ENCODE measurements around the gene TPP2. TPM values are rescaled to one million over a fixed set of nuclear protein-coding genes. Genes with fewer than 3 reads are reported as not detected.

Gene TPP2
- total RNA-seq, 1 experiment from 2014 or later: 31.6 TPM

GRCh38 chr13:102610296-102610895 lies 13.6 kb downstream of the TPP2 start:
- Histone ChIP-seq H3K36me3 (ENCODE audit: control insufficient read depth, insufficient read depth, low read length) (no peaks in the 10 kb centered on the region; the same call in 1 of the 2 replicates), H3K9me3 (ENCODE audit: control insufficient read depth, insufficient read depth, low read depth, low read length) (no peaks in the 10 kb centered on the region), H3K27ac (ENCODE audit: low read length) (no peak overlapping the region), H3K4me1 (ENCODE audit: control insufficient read depth, insufficient read depth, low read length) (no peaks in the 10 kb centered on the region), H3K27me3 (ENCODE audit: control insufficient read depth, insufficient read depth, low read length) (no peaks in the 10 kb centered on the region), H3K4me3 (ENCODE audit: low read depth in 2 of 2, low read length in 2 of 2) (no peak overlapping the region)
- in situ Hi-C loops (cut with HindIII; ENCODE audit: low pct_unique_long_range_greater_than_20kb, low sequenced_read_pairs): no loop called here
- ChIA-PET CTCF (no interaction called here), POLR2A (no interaction called here)
- ATAC-seq (no peak), DNase-seq (ENCODE audit: low read depth, low spot score) (no peak)
- BruUV-seq (replicated peaks): no TSS peak
- no peak for TF ChIP-seq POLR2AphosphoS5 (IDR thresholded peaks at IDR 0.05; ENCODE audit: low read depth, low read length)
- TF ChIP-seq, protein P1, sequence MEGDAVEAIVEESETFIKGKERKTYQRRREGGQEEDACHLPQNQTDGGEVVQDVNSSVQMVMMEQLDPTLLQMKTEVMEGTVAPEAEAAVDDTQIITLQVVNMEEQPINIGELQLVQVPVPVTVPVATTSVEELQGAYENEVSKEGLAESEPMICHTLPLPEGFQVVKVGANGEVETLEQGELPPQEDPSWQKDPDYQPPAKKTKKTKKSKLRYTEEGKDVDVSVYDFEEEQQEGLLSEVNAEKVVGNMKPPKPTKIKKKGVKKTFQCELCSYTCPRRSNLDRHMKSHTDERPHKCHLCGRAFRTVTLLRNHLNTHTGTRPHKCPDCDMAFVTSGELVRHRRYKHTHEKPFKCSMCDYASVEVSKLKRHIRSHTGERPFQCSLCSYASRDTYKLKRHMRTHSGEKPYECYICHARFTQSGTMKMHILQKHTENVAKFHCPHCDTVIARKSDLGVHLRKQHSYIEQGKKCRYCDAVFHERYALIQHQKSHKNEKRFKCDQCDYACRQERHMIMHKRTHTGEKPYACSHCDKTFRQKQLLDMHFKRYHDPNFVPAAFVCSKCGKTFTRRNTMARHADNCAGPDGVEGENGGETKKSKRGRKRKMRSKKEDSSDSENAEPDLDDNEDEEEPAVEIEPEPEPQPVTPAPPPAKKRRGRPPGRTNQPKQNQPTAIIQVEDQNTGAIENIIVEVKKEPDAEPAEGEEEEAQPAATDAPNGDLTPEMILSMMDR (IDR thresholded peaks at IDR 0.05): no peak
- intact Hi-C loops (cut with micrococcal nuclease; ENCODE audit: unreplicated experiment): no loop called here

DNA sequence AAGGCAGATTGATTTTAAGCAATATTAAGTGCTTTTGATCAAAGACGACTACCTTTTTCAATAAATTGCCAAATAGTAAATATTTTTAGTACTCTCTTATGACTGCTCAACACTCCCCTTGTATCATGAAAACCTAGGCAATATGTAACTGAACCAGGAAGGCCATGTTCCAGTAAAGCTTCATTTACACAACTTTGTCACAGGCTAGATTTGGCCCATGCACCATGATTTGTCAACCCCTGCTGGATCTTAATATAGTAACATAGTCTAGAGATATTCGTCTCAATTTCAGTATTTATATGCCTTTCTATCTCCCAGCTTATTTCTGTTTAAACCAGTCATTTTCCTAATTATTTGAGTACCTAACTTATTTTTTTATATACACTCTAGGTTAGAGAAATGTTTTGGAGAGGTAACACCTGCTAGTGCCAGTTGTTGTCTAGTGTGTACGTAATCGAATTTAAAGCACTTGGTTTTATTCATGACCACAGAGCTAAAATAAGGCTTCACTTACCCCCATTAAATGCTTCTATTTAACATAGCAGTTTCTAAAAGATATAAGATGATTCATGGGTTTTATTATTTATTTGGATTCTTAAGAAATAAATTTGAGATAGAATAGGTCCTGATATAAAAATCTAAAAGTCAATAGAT lies 21.0 kb downstream of the TPP2 start:
- Histone ChIP-seq H3K27me3 (ENCODE audit: control insufficient read depth, insufficient read depth, low read length) (no peaks in the 10 kb centered on the region), H3K4me3 (ENCODE audit: low read depth in 2 of 2, low read length in 2 of 2) (no peak overlapping the region), H3K4me1 (ENCODE audit: control insufficient read depth, insufficient read depth, low read length) (no peaks in the 10 kb centered on the region), H3K9me3 (ENCODE audit: control insufficient read depth, insufficient read depth, low read depth, low read length) (no peaks in the 10 kb centered on the region), H3K36me3 (ENCODE audit: control insufficient read depth, insufficient read depth, low read length) (peaks cover 6% of the 10 kb centered on the region; the same call in 1 of the 2 replicates), H3K27ac (ENCODE audit: low read length) (no peak overlapping the region)
- no TSS peak for BruUV-seq (replicated peaks)
- CTCF ChIA-PET: no interaction called here
- DNase-seq (ENCODE audit: low read depth, low spot score) (no peak), ATAC-seq (no peak)
- TF ChIP-seq, protein P1 (IDR thresholded peaks at IDR 0.05): no peak
- TF ChIP-seq TCF7L2 (IDR thresholded peaks at IDR 0.05; ENCODE audit: low read depth, low read length): no peak
- in situ Hi-C loops (cut with HindIII; ENCODE audit: low pct_unique_long_range_greater_than_20kb, low sequenced_read_pairs): no loop called here
- POLR2A ChIA-PET: no interaction called here
- intact Hi-C loops (cut with micrococcal nuclease; ENCODE audit: unreplicated experiment): no loop called here

- intact Hi-C loops (cut with micrococcal nuclease; ENCODE audit: unreplicated experiment): no loop called here
- H3K27me3 ChIP-seq (ENCODE audit: control insufficient read depth, insufficient read depth, low read length): no peaks in the 10 kb centered on the region
- no peak for ATAC-seq
- CTCF ChIA-PET: no interaction called here
- in situ Hi-C loops (cut with HindIII; ENCODE audit: low pct_unique_long_range_greater_than_20kb, low sequenced_read_pairs): no loop called here
- peaks cover 6% of the 10 kb centered on the region; the same call in 1 of the 2 replicates for H3K36me3 ChIP-seq (ENCODE audit: control insufficient read depth, insufficient read depth, low read length)
- no peak for DNase-seq (ENCODE audit: low read depth, low spot score)
- no peaks in the 10 kb centered on the region for H3K4me1 ChIP-seq (ENCODE audit: control insufficient read depth, insufficient read depth, low read length)
- no peak overlapping the region for H3K27ac ChIP-seq (ENCODE audit: low read length)
- no peaks in the 10 kb centered on the region for H3K9me3 ChIP-seq (ENCODE audit: control insufficient read depth, insufficient read depth, low read depth, low read length)
- POLR2A ChIA-PET: no interaction called here
- no TSS peak for BruUV-seq (replicated peaks)
- TF ChIP-seq, protein P1 (IDR thresholded peaks at IDR 0.05): no peak
- TF ChIP-seq POLR2AphosphoS5 (IDR thresholded peaks at IDR 0.05; ENCODE audit: low read depth, low read length) (no peak), REST (IDR thresholded peaks at IDR 0.05; ENCODE audit: insufficient read depth in 1 of 2, low read depth in 2 of 2, low read length in 1 of 2) (no peak), TCF7L2 (IDR thresholded peaks at IDR 0.05; ENCODE audit: low read depth, low read length) (no peak), SIN3A (IDR thresholded peaks at IDR 0.05; ENCODE audit: borderline replicate concordance, insufficient read depth, low read depth, low read length) (no peak)
- H3K4me3 ChIP-seq (ENCODE audit: low read depth in 2 of 2, low read length in 2 of 2): no peak overlapping the region
Observed at GRCh38 chr13:102620516-102620915, 23.7 kb downstream of the TPP2 start.

Measured in Panc1 (cell line).